D721Med (cell line): ENCODE results near the gene NF1.
A peak's percentile ranks its signal among the peaks of the same experiment; 100 is the strongest.
"Not testable (repeated sequence)": the region's sequence is repeated elsewhere in the genome, so short reads cannot be mapped to it uniquely, and the experiment has no call there.

Source experiments
- DNase-seq: peaks from one replicate; pipeline ENCODE4 v3.0.0; 2011; ENCODE audit warnings: low spot score; ENCODE audit not compliant: insufficient read length
- FAIRE-seq: peaks from 2 replicates; lab custom pipeline; 2011; peaks lifted over from hg19 to GRCh38; lab: Jason Lieb, UNC
- TF ChIP-seq, protein P1 (sequence below): IDR thresholded peaks from 2 replicates; pipeline ENCODE4 v1.5.1; 2012; ENCODE audit warnings: mild to moderate bottlenecking, control low read depth; ENCODE audit not compliant: insufficient read depth; ENCODE audit errors: missing control alignments

Gene NF1

GRCh38 chr17:31195305-31195704 lies 100.5 kb downstream of the NF1 start:
- TF ChIP-seq, protein P1, sequence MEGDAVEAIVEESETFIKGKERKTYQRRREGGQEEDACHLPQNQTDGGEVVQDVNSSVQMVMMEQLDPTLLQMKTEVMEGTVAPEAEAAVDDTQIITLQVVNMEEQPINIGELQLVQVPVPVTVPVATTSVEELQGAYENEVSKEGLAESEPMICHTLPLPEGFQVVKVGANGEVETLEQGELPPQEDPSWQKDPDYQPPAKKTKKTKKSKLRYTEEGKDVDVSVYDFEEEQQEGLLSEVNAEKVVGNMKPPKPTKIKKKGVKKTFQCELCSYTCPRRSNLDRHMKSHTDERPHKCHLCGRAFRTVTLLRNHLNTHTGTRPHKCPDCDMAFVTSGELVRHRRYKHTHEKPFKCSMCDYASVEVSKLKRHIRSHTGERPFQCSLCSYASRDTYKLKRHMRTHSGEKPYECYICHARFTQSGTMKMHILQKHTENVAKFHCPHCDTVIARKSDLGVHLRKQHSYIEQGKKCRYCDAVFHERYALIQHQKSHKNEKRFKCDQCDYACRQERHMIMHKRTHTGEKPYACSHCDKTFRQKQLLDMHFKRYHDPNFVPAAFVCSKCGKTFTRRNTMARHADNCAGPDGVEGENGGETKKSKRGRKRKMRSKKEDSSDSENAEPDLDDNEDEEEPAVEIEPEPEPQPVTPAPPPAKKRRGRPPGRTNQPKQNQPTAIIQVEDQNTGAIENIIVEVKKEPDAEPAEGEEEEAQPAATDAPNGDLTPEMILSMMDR = no peak
- no peak for DNase-seq
- peak; percentile 11 for FAIRE-seq

DNA sequence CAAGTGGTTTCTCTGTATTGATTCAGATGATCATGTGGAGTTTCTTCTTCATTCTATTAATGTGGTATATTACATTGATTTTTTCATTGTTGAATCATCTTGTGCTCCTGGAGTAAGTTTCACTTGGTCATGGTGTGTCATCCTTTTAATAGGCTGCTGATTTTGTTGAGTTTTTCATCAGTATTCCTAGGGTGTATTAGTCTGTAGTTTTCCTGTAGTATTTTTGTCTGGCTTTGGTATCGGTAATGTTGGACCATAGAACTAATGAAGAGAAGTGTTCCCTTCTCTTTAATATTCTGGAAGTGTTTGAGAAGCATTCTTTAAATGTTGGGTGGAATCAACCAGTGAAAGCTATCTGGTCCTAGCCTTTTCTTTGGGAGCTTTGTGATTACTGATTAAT lies 103.2 kb downstream of the NF1 start:
- DNase-seq (no peak), FAIRE-seq (no peak)
- TF ChIP-seq, protein P1 = no peak

DNA sequence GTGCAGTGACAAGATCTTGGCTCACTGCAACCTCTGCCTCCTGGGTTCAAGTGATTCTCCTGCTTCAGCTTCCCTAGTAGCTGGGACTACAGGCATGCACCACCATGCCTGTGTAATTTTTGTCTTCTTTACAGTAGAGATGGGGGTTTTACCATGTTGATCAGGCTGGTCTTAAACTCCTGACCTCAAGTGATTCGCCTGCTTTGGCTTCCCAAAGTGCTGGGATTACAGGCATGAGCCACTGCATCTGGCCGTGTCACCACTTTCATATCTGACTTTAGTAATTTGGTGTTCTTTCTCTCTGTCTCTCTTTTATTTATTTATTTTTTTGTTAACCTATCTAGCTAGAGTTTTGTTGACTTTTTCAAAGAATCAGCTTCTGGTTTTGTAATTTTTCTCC lies 103.9 kb downstream of the NF1 start:
- not testable (repeated sequence) for DNase-seq, FAIRE-seq

GRCh38 chr17:31200287-31200686 lies 105.5 kb downstream of the NF1 start:
- no peak for DNase-seq
- TF ChIP-seq, protein P1 = no peak
- no peak for FAIRE-seq

DNA sequence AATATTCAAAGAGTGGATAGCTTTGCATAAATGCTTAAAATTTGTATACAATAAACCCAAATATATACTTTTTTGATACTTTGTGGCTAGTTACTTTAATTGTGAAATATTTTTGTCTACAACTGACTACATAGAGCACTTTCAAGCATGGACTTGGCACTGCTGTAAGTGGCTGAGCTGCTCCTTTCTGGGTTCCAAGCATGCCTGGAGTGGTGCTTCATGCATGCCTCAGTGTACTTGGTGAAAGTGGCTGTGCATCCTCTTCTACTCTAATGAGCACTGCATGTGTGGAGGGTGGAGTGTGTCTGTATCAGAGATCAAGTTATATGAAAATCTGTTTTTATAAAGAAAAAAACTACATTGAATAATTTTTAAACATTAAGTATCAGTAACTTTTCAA lies 108.2 kb downstream of the NF1 start:
- no peak for DNase-seq
- FAIRE-seq = no peak

GRCh38 chr17:31211352-31212012 lies 116.7 kb downstream of the NF1 start:
- TF ChIP-seq, protein P1 = no peak
- FAIRE-seq (peak; percentile 25), DNase-seq (no peak)

More for the DNA sequence above, 108.2 kb downstream of the NF1 start:
- TF ChIP-seq, protein P1 = no peak

DNA sequence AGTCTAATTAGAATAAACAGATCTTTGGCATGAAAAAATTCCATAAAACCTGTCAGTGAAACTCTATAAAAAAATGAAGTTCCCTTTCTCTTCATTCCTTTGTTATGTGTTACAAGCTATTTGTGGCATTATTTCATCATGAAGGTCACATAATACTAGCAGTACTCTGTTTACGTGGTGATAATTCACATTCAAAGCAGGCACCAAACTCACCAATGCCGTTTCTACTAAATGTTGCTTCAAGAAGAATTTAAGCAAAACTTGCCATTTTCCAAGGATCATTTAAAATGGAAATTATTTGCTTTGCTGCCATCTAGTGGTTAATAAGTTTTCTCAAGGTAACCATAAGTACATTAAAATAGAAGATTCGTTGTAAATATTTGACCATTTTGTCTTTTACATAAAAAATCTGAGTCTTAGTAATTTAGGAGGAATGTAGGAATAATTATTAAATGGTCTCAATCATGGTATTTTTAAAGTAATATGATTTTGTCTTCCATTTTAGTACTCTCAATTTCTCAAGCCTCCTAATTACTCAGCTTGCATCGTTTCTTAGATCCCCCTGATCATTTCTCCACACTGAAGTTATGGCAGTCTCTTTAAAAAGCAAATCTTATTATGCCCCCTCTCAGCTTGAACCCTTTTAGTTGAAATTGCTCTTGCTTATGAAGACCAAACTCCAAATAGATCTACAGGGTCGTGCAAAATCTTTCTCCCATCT lies 121.4 kb downstream of the NF1 start:
- TF ChIP-seq, protein P1 = peak; percentile 75
- no peak for DNase-seq
- FAIRE-seq = no peak
